Neuron (in vitro differentiated cells): ENCODE data around the gene KATNAL1.

Experiments used
- H2AFZ ChIP-seq: one replicate; pipeline ENCODE4 v1.6.1; 2013; ENCODE audit warnings: low read depth, mild to moderate bottlenecking, inconsistent platforms, low read length, moderate library complexity
- H3K27me3 ChIP-seq: one replicate; pipeline ENCODE4 v1.6.1; 2013; ENCODE audit warnings: low read length; ENCODE audit not compliant: insufficient read depth
- H3K36me3 ChIP-seq: one replicate; pipeline ENCODE4 v1.6.1; 2013; ENCODE audit warnings: low read length; ENCODE audit not compliant: insufficient read depth
- H3K4me1 ChIP-seq: one replicate; pipeline ENCODE4 v1.6.1; 2013; ENCODE audit warnings: low read length; ENCODE audit not compliant: insufficient read depth
- H3K4me3 ChIP-seq: 2 replicates; pipeline ENCODE4 v1.5.1; 2013; ENCODE audit warnings: mild to moderate bottlenecking, low read length, moderate library complexity
- H3K9me3 ChIP-seq: one replicate; pipeline ENCODE4 v1.6.1; 2013; ENCODE audit warnings: low read length

KATNAL1 gene

DNA sequence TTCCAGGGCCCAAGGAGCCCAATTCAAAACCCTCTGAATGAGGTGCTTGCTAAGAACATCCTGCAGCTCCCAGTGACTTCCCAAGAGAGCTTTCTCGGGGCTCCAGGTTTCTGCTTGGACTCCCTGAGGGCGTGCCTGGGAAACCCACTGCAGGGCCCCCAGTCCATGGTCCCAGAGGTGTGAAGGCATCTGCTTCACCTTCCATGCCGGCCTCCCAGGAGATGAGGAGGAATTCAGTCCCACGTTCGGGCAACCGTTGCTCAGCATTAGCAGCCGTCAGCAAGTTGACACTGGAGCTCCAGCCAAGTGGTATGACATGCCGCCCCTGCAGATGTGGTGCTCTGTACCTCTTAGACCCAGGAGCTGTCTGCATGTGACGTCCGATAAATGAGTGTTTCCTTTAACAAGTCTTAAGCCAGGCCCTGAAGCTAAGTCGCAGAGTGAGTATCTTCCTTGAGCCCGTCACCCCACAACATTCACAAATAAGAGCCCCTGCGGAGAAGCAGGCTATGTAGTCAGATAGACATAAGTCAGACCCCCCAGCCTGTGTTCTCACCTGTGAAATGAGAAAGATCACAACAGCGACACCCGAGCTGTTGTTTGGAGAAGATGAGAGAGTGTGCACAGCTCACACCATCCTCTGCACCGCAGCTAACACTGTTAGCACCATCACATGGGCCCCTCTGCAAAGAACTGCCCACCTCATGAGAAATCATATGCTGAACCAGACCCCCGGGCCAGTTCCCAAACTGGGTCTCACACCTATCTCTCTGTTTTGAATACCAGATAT, 150.3 kb downstream of the KATNAL1 start:
- Histone ChIP-seq H2AFZ (no peak overlapping the region), H3K9me3 (no peaks in the 10 kb centered on the region), H3K27me3 (no peaks in the 10 kb centered on the region), H3K36me3 (no peaks in the 10 kb centered on the region), H3K4me3 (no peak overlapping the region), H3K4me1 (peaks cover 5% of the 10 kb centered on the region)

DNA sequence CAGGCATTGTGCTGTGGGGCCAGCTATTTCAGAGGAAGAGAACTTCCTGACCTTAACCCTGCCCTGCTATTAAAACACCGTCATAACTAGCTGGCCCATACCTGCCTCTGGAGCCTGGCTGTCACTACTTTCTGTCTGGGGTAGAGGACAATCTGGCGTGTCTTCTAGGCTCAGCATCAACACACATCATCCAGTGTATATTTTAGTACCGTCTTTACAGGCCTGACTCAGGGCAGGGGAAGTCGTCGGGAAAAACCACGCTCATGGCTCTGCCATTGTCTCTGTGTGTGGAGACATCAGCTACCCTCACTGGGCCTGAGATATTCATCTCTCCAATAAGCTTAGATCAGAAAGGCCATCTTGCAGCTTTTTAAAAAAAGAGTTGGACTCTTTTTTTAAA, 151.1 kb downstream of the KATNAL1 start:
- Histone ChIP-seq H3K9me3 (no peaks in the 10 kb centered on the region), H3K27me3 (no peaks in the 10 kb centered on the region), H3K4me3 (no peak overlapping the region), H3K4me1 (peaks cover 5% of the 10 kb centered on the region), H2AFZ (no peak overlapping the region), H3K36me3 (no peaks in the 10 kb centered on the region)

DNA sequence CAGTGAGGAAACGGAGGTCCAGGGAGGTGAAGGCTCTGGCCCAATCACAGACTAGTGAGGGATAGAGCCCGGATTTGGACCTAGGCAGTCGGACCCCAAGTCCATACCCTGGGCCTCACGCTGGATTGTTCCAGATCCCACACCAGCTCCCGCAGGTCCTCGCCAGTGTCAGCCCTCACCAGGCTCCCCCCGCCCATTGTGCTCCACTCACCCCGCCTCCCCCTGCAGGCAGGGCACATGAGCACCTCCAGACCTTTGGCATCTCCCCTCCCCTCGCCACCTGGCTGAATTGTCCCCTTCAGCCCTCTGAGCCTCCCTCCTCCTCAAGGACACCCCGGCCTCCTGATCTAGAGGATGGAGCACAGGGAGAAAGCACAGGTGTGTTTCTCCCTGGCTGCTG, 152.4 kb downstream of the KATNAL1 start:
- Histone ChIP-seq H2AFZ (no peak overlapping the region), H3K4me3 (no peak overlapping the region), H3K36me3 (no peaks in the 10 kb centered on the region), H3K27me3 (no peaks in the 10 kb centered on the region), H3K4me1 (peaks cover 5% of the 10 kb centered on the region), H3K9me3 (no peaks in the 10 kb centered on the region)

DNA sequence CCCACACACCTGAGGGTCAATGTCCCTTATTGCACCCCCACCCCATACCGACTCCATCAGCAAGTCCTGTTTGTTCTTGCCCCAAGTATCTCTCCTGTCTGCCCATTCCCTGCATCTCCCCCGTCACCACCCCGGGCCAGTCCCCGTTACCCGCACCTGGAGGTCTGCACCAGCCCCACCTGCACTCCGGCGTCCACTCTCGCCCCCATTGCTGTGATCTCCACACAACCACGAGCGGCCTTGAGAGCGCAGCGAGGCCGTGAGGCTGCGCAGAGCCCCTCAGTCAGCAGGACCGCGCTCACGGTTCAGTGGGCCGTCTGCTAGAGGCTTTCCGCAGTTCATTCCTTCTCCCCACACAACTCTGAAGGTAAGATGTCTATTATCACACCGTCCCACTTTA, 152.8 kb downstream of the KATNAL1 start:
- Histone ChIP-seq H2AFZ (no peak overlapping the region), H3K36me3 (no peaks in the 10 kb centered on the region), H3K4me3 (no peak overlapping the region), H3K27me3 (no peaks in the 10 kb centered on the region), H3K9me3 (no peaks in the 10 kb centered on the region), H3K4me1 (peaks cover 5% of the 10 kb centered on the region)

DNA sequence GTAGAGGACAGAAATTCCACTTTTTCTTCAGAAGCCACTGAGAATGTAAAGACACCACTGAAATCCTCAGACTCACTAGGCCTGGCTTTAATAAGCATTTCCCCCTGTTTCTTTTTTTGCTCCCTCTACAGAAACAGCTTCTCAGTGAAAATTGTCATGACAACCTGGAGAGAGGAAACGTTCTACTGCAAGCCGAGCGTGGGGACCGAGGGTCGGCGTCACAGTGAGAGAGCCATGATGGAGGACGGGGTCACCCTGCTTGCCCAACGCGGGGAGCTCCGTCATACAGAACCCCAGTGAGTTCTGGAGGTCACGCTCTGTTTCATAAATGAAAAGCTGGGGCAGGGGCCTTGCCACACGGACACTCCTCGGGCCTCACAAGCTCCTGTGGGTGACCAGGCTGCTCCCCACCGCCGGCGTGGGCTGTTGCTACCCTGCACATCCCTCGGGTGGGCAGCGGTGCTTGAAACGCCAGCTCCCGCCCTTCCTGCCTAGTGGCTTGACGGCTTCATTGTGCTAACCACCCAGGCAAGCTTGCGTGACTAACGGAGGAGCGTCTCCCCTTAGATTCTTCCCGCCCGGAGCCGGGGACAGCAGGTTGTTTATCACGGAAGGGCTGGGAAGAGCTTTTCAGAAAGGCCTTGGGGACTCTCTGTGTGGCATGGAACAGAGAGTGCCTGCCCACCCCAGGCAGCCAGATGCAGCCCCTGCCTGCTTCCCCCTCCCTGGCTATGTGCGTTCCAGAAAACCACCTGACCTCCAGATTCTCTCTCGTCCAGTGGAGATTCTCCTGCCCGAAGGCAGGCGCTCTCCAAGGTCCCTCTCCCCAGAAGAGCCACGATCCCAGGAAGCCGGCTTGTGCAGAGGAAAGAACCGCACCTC, 153.6 kb downstream of the KATNAL1 start:
- Histone ChIP-seq H3K36me3 (no peaks in the 10 kb centered on the region), H3K27me3 (no peaks in the 10 kb centered on the region), H3K9me3 (no peaks in the 10 kb centered on the region)

More for the DNA sequence above, 153.6 kb downstream of the KATNAL1 start:
- Histone ChIP-seq H3K4me1 (peaks cover 5% of the 10 kb centered on the region), H2AFZ (no peak overlapping the region), H3K4me3 (no peak overlapping the region)
